ENCODE results near the gene KCTD12. TPM values are rescaled to one million over a fixed set of nuclear protein-coding genes. Genes with fewer than 3 reads are reported as not detected.
"Not testable (repeated sequence)": the region's sequence is repeated elsewhere in the genome, so short reads cannot be mapped to it uniquely, and the experiment has no call there.

Gene KCTD12
- total RNA-seq, 5 donors from 2014 or later (not counting 1 experiment from before 2014, with no cell fraction given) = 3.8 to 8.7 (median 6.2) TPM

DNA sequence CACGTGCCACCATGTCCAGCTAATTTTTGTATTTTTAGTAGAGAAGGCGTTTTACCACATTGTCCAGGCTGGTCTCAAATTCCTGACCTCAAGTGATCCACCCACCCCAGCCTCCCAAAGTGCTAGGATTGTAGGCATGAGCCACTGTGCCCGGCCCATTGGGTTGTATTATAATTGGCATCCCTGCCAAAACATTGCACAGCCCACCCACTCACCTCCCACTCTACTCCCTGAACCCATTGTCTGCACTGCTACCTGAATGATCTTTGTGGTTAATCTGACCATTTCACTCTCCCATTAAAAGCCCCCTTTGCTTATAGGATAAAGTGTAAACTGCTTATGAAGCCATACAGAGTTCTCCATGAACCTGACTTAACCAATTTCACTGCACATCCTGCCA lies 26.3 kb upstream of the KCTD12 start:
- WGBS (ENCODE audit: insufficient coverage) = no CpG with 5 or more reads among the region's 3 CpGs
- H3K4me1 ChIP-seq (ENCODE audit: control insufficient read depth in 1 of 2, extremely low read depth in 1 of 2, insufficient read depth in 2 of 2, low read length in 2 of 2) = no peaks in the 10 kb centered on the region
- ChIA-PET POLR2A (no interaction called here), CTCF (interaction anchor here in 1 of 2 donors (0.6 kb wide), 1 partner anchor 1039 kb away, joined by 3 read pairs; no protein-coding TSS in a partner anchor)
- no peaks in the 10 kb centered on the region for H3K36me3 Mint-ChIP-seq
- H3K27me3 Mint-ChIP-seq = peaks cover 9 to 12% of the 10 kb centered on the region in 2 donors
- H3K4me3 ChIP-seq (ENCODE audit: control insufficient read depth in 1 of 2, extremely low read depth in 1 of 2, low read length in 1 of 2) = no peak overlapping the region
- no peak for ATAC-seq (replicated peaks in 1 of 4)
- no peak overlapping the region for H3K27ac ChIP-seq (ENCODE audit: low read length)
- no peak overlapping the region for H3K4me3 Mint-ChIP-seq
- H3K4me1 Mint-ChIP-seq = no peaks in the 10 kb centered on the region
- no peaks in the 10 kb centered on the region for H3K9me3 Mint-ChIP-seq
- no peaks in the 10 kb centered on the region for H3K36me3 ChIP-seq (ENCODE audit: control insufficient read depth in 2 of 2, extremely low read depth in 1 of 2, insufficient read depth in 1 of 2, low read length in 1 of 2)
- DNase-seq = no peak
- H3K27me3 ChIP-seq (replicated peaks in 1 of 2; ENCODE audit: control insufficient read depth in 2 of 2, extremely low read depth in 1 of 2, insufficient read depth in 2 of 2, low read length in 1 of 2) = peaks cover 0 to 3% of the 10 kb centered on the region in 2 experiments
- no peak overlapping the region for H3K27ac Mint-ChIP-seq
- H3K9me3 ChIP-seq = no peaks in the 10 kb centered on the region

DNA sequence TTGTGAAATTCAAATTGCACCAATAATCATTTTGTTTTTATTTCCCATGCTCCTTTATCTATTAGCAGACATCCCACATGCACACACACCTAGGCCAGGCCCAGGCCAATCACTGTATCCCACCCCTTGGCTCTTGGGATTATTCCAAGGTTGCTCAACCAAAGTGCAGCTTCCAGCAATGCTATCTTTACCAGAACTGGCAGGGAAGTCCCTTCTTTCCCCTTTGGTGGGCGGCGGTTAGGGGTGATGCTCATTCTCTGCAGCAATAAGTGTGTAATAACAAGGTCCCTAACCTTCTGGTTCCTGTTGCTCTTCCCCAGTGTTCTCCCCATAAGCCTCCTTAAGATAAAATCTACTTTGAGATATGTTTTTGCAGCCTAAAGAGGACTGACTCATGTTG lies 18.3 kb upstream of the KCTD12 start:
- no peaks in the 10 kb centered on the region for H3K4me1 ChIP-seq (ENCODE audit: control insufficient read depth in 1 of 2, extremely low read depth in 1 of 2, insufficient read depth in 2 of 2, low read length in 2 of 2)
- ATAC-seq (replicated peaks in 1 of 4) (no peak), DNase-seq (no peak)
- no peak overlapping the region for H3K27ac ChIP-seq (ENCODE audit: low read length)
- ChIA-PET CTCF (interaction anchor here (0.6 to 3.7 kb wide), 27 partner anchors 9 to 1234 kb away, joined by 3 to 42 read pairs (median 4); partner anchors contain the start of gene KCTD12 (in 1 of the 2)), POLR2A (no interaction called here)
- no peaks in the 10 kb centered on the region for H3K36me3 ChIP-seq (ENCODE audit: control insufficient read depth in 2 of 2, extremely low read depth in 1 of 2, insufficient read depth in 1 of 2, low read length in 1 of 2)
- peaks cover 4% of the 10 kb centered on the region in 2 donors for H3K27me3 Mint-ChIP-seq
- peaks cover 0 to 3% (median 0%) of the 10 kb centered on the region in 3 donors for H3K9me3 Mint-ChIP-seq
- H3K9me3 ChIP-seq = no peaks in the 10 kb centered on the region
- H3K4me1 Mint-ChIP-seq = no peaks in the 10 kb centered on the region
- no peaks in the 10 kb centered on the region for H3K36me3 Mint-ChIP-seq
- H3K27me3 ChIP-seq (replicated peaks in 1 of 2; ENCODE audit: control insufficient read depth in 2 of 2, extremely low read depth in 1 of 2, insufficient read depth in 2 of 2, low read length in 1 of 2) = peaks cover 0 to 6% of the 10 kb centered on the region in 2 experiments
- no peak overlapping the region for H3K27ac Mint-ChIP-seq
- no peak overlapping the region for H3K4me3 Mint-ChIP-seq
- no peak overlapping the region for H3K4me3 ChIP-seq (ENCODE audit: control insufficient read depth in 1 of 2, extremely low read depth in 1 of 2, low read length in 1 of 2)
- whole genome bisulfite sequencing (ENCODE audit: insufficient coverage) = no CpG with 5 or more reads among the region's 2 CpGs

- no peaks in the 10 kb centered on the region for H3K9me3 ChIP-seq
- H3K4me1 ChIP-seq (ENCODE audit: control insufficient read depth in 1 of 2, extremely low read depth in 1 of 2, insufficient read depth in 2 of 2, low read length in 2 of 2) = no peaks in the 10 kb centered on the region
- no peaks in the 10 kb centered on the region for H3K36me3 ChIP-seq (ENCODE audit: control insufficient read depth in 2 of 2, extremely low read depth in 1 of 2, insufficient read depth in 1 of 2, low read length in 1 of 2)
- ATAC-seq (replicated peaks in 1 of 4) = peak; percentile 65 to 89 (median 87)
- H3K4me1 Mint-ChIP-seq = no peaks in the 10 kb centered on the region
- H3K4me3 Mint-ChIP-seq = no peak overlapping the region
- ChIA-PET CTCF (interaction anchor here (0.6 to 3.7 kb wide), 33 partner anchors 9 to 1529 kb away, joined by 3 to 42 read pairs (median 4); partner anchors contain the start of gene KCTD12 (in 1 of the 2)), POLR2A (interaction anchor here in 1 of 2 donors (0.6 kb wide), 1 partner anchor 23 kb away, joined by 3 read pairs; no protein-coding TSS in a partner anchor)
- H3K36me3 Mint-ChIP-seq = peaks cover 5% of the 10 kb centered on the region
- H3K4me3 ChIP-seq (ENCODE audit: control insufficient read depth in 1 of 2, extremely low read depth in 1 of 2, low read length in 1 of 2) = no peak overlapping the region
- H3K27ac ChIP-seq (ENCODE audit: low read length) = no peak overlapping the region
- H3K27ac Mint-ChIP-seq = no peak overlapping the region
- H3K27me3 ChIP-seq (replicated peaks in 1 of 2; ENCODE audit: control insufficient read depth in 2 of 2, extremely low read depth in 1 of 2, insufficient read depth in 2 of 2, low read length in 1 of 2) = peaks cover 0 to 6% of the 10 kb centered on the region in 2 experiments
- peak; percentile 21 to 81 (median 53) for DNase-seq
- H3K9me3 Mint-ChIP-seq = peaks cover 6 to 11% (median 7%) of the 10 kb centered on the region in 3 donors
- H3K27me3 Mint-ChIP-seq = peaks cover 4 to 8% of the 10 kb centered on the region in 2 donors
- no CpG with 5 or more reads among the region's 3 CpGs for WGBS (ENCODE audit: insufficient coverage)
Measured at GRCh38 chr13:76903544-76904162, 17.4 kb upstream of the KCTD12 start.

- H3K4me3 ChIP-seq (ENCODE audit: control insufficient read depth in 1 of 2, extremely low read depth in 1 of 2, low read length in 1 of 2); CTCF ChIA-PET; H3K36me3 Mint-ChIP-seq; DNase-seq; H3K9me3 ChIP-seq; H3K27me3 ChIP-seq (replicated peaks in 1 of 2; ENCODE audit: control insufficient read depth in 2 of 2, extremely low read depth in 1 of 2, insufficient read depth in 2 of 2, low read length in 1 of 2); H3K36me3 ChIP-seq (ENCODE audit: control insufficient read depth in 2 of 2, extremely low read depth in 1 of 2, insufficient read depth in 1 of 2, low read length in 1 of 2); ATAC-seq (replicated peaks in 1 of 4); H3K4me3 Mint-ChIP-seq; H3K27me3 Mint-ChIP-seq; H3K4me1 ChIP-seq (ENCODE audit: control insufficient read depth in 1 of 2, extremely low read depth in 1 of 2, insufficient read depth in 2 of 2, low read length in 2 of 2); H3K27ac Mint-ChIP-seq; H3K27ac ChIP-seq (ENCODE audit: low read length): not testable (repeated sequence)
- POLR2A ChIA-PET = interaction anchor here in 1 of 2 donors (0.7 kb wide), 1 partner anchor 1023 kb away, joined by 3 read pairs; no protein-coding TSS in a partner anchor
- 60% methylated on average over 3 of the region's 4 CpGs for WGBS (ENCODE audit: insufficient coverage)
- Mint-ChIP-seq H3K9me3 (peaks cover 6 to 12% (median 7%) of the 10 kb centered on the region in 3 donors), H3K4me1 (peaks cover 11 to 12% (median 11%) of the 10 kb centered on the region in 3 donors)
Measured at GRCh38 chr13:76899066-76899465, 12.9 kb upstream of the KCTD12 start.

DNA sequence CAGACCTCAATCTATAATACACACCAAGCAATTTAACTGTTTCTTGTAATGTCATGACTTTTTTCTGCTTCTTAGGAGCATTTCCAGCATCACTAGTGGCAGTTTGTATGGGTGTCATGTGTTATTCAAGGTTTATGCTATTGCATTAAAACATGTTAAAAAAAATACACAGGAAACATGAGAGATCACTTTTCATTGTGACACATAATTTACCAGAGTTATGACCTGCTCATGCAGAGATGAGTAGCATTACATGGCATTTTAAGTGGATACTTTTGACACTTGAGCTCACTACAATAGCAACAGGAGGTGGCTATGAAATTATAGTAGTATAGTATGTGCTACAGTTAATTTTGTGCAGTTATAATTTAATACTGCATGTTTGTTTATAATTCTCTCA lies 11.0 kb upstream of the KCTD12 start:
- H3K36me3 ChIP-seq (ENCODE audit: control insufficient read depth in 2 of 2, extremely low read depth in 1 of 2, insufficient read depth in 1 of 2, low read length in 1 of 2); H3K4me3 ChIP-seq (ENCODE audit: control insufficient read depth in 1 of 2, extremely low read depth in 1 of 2, low read length in 1 of 2); H3K27ac ChIP-seq (ENCODE audit: low read length); H3K27me3 ChIP-seq (replicated peaks in 1 of 2; ENCODE audit: control insufficient read depth in 2 of 2, extremely low read depth in 1 of 2, insufficient read depth in 2 of 2, low read length in 1 of 2); H3K27me3 Mint-ChIP-seq; H3K4me3 Mint-ChIP-seq; ATAC-seq (replicated peaks in 1 of 4); DNase-seq; POLR2A ChIA-PET; H3K4me1 ChIP-seq (ENCODE audit: control insufficient read depth in 1 of 2, extremely low read depth in 1 of 2, insufficient read depth in 2 of 2, low read length in 2 of 2); H3K36me3 Mint-ChIP-seq; H3K27ac Mint-ChIP-seq; H3K9me3 ChIP-seq: not testable (repeated sequence)
- Mint-ChIP-seq H3K4me1 (peaks cover 13 to 14% (median 14%) of the 10 kb centered on the region in 3 donors), H3K9me3 (peaks cover 6 to 12% (median 7%) of the 10 kb centered on the region in 3 donors)
- CTCF ChIA-PET = interaction anchor here in 1 of 2 donors (0.6 to 1.1 kb wide), 2 partner anchors 78 to 422 kb away, joined by 3 read pairs; no protein-coding TSS in a partner anchor

DNA sequence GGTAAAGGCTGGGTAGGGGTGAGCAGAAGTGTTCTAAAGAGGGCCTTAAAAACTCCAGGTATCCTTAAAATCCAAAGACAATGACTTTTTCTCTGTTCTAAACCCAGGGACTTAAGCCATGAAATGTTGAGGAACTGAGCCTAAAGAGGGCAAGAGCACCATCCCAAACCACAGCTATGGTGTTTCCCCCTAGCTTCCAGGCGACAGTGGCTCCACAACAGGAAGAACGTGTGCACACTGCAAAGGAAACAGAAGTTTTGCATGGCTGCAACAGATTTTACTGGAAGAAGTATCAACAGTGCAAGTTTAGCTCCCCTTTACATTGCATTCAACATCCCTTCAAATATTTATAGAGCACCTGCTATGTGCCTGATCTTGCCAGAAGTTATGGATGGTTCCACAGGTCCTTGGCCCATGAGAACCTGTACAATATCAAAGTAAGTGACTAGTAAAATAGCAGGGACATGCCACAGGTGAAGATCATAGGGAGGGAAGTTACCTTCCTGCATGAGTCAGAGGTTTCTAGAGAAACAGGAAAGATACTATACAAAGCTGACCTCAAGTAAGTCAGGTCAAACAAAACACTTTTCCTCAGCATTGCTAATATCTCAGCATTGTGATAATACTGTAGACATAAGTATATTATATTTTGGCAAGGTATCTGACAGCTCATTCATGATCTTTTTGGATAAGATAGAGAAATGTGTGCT lies 8.4 kb upstream of the KCTD12 start:
- DNase-seq (no peak), ATAC-seq (replicated peaks in 1 of 4) (peak; percentile 45 to 91 (median 76))
- peaks cover 13 to 14% (median 14%) of the 10 kb centered on the region in 3 donors for H3K4me1 Mint-ChIP-seq
- H3K27me3 Mint-ChIP-seq = peaks cover 8% of the 10 kb centered on the region in 2 donors
- no peaks in the 10 kb centered on the region for H3K27me3 ChIP-seq (replicated peaks in 1 of 2; ENCODE audit: control insufficient read depth in 2 of 2, extremely low read depth in 1 of 2, insufficient read depth in 2 of 2, low read length in 1 of 2)
- H3K4me3 ChIP-seq (ENCODE audit: control insufficient read depth in 1 of 2, extremely low read depth in 1 of 2, low read length in 1 of 2) = no peak overlapping the region
- peaks cover 6 to 9% (median 7%) of the 10 kb centered on the region in 3 donors for H3K9me3 Mint-ChIP-seq
- no peak overlapping the region for H3K27ac ChIP-seq (ENCODE audit: low read length)
- ChIA-PET CTCF (interaction anchor here in 1 of 2 donors (0.6 to 2.2 kb wide), 3 partner anchors 9 to 177 kb away, joined by 3 to 8 read pairs (median 3); no protein-coding TSS in a partner anchor), POLR2A (no interaction called here)
- H3K36me3 Mint-ChIP-seq = peaks cover 5% of the 10 kb centered on the region
- no peaks in the 10 kb centered on the region for H3K9me3 ChIP-seq
- no peak overlapping the region for H3K4me3 Mint-ChIP-seq
- H3K36me3 ChIP-seq (ENCODE audit: control insufficient read depth in 2 of 2, extremely low read depth in 1 of 2, insufficient read depth in 1 of 2, low read length in 1 of 2) = no peaks in the 10 kb centered on the region
- H3K27ac Mint-ChIP-seq = peak overlapping the region; percentile 40 to 50
- H3K4me1 ChIP-seq (ENCODE audit: control insufficient read depth in 1 of 2, extremely low read depth in 1 of 2, insufficient read depth in 2 of 2, low read length in 2 of 2) = peaks cover 4 to 6% of the 10 kb centered on the region in 2 experiments
- 6% methylated on average over 2 of the region's 2 CpGs for WGBS (ENCODE audit: insufficient coverage)

All from T-cell (primary cell).